Stimulated activated CD8-positive, alpha-beta memory T cell treated with anti-CD3 and anti-CD28 coated beads, Interleukin-15, amount 100 ng/mL, for 24 hours (primary cell): Measurements from ENCODE around the gene LIN7B.
"Not testable (repeated sequence)": the region's sequence is repeated elsewhere in the genome, so short reads cannot be mapped to it uniquely, and the experiment has no call there.

ENCODE experiments used
- DNase-seq: peaks from one replicate; pipeline ENCODE4 v3.0.0-alpha.2; 2020; ENCODE audit warnings: low read depth

The LIN7B gene

GRCh38 chr19:49113762-49114629 is at the start of gene LIN7B:
TSS of gene LIN7B (plus strand) at chr19:49114370. CDS start at chr19:49114405, 35 bp downstream.
- peak; percentile 53 for DNase-seq

- DNase-seq: no peak
Measured at GRCh38 chr19:49064768-49065611, 49.2 kb upstream of the LIN7B start, which contains the start of gene NTF4. TSS of gene NTF4 (minus strand) at chr19:49064818. CDS start at chr19:49061997, 2,821 bp downstream.

GRCh38 chr19:49065905-49066512 is 48.2 kb upstream of the LIN7B start:
- DNase-seq: no peak

- DNase-seq: no peak
Measured at GRCh38 chr19:49067554-49067953, 46.6 kb upstream of the LIN7B start.

- DNase-seq: no peak
Measured at GRCh38 chr19:49069026-49069425, 45.1 kb upstream of the LIN7B start.

GRCh38 chr19:49070416-49070815 is 43.8 kb upstream of the LIN7B start:
- DNase-seq: no peak

GRCh38 chr19:49071860-49072547 is 42.2 kb upstream of the LIN7B start:
- no peak for DNase-seq

- DNase-seq: no peak
Measured at GRCh38 chr19:49073514-49074378, 40.4 kb upstream of the LIN7B start.

- not testable (repeated sequence) for DNase-seq
Measured at GRCh38 chr19:49074869-49075268, 39.3 kb upstream of the LIN7B start.

- DNase-seq: no peak
Measured at GRCh38 chr19:49080392-49080791, 33.8 kb upstream of the LIN7B start.

- no peak for DNase-seq
Measured at GRCh38 chr19:49081273-49081672, 32.9 kb upstream of the LIN7B start.

- no peak for DNase-seq
Measured at GRCh38 chr19:49084206-49085019, 29.8 kb upstream of the LIN7B start.

- peak; percentile 98 for DNase-seq
Measured at GRCh38 chr19:49085020-49085867, 28.9 kb upstream of the LIN7B start, which contains the start of gene SNRNP70. TSS of gene SNRNP70 (plus strand) at chr19:49085451. CDS start at chr19:49086415, 964 bp downstream.

- no peak for DNase-seq
Measured at GRCh38 chr19:49085868-49086232, 28.3 kb upstream of the LIN7B start.

GRCh38 chr19:49086296-49086695 is 27.9 kb upstream of the LIN7B start:
- DNase-seq: no peak

- DNase-seq: no peak
Measured at GRCh38 chr19:49091391-49092038, 22.7 kb upstream of the LIN7B start.

- DNase-seq: no peak
Measured at GRCh38 chr19:49092686-49093085, 21.5 kb upstream of the LIN7B start.
